Subcutaneous adipose tissue (tissue), 4 donors: Measurements from ENCODE around the gene IREB2. TPM values are rescaled to one million over a fixed set of nuclear protein-coding genes. Genes with fewer than 3 reads are reported as not detected.

Source experiments
- CTCF ChIP-seq: fragments of 450-650 bp; IDR thresholded peaks from one replicate; pipeline ENCODE4 v1.5.1; 2016; ENCODE audit warnings: low read depth, mild to moderate bottlenecking, control low read depth, antibody characterized with exemption, moderate library complexity
- total RNA-seq, 4 donors: library from RNA; depleted of rRNA; stranded (reverse); fragments of >200 nt; gene quantifications; one replicate each; pipeline ENCODE4 v1.1.0, GENCODE V29; 2016

The IREB2 gene
- total RNA-seq, 4 donors from 2014 or later: 33.9 to 55.9 (median 44.1) TPM

- TF ChIP-seq CTCF: no peak
These were observed 71.8 kb downstream of the IREB2 start for GRCh38 chr15:78509726-78510312.

GRCh38 chr15:78524230-78524629 lies 86.2 kb downstream of the IREB2 start:
- no peak for TF ChIP-seq CTCF

GRCh38 chr15:78527325-78527724 lies 89.3 kb downstream of the IREB2 start:
- no peak for TF ChIP-seq CTCF

- TF ChIP-seq CTCF: no peak
These were observed 95.3 kb downstream of the IREB2 start for GRCh38 chr15:78533331-78533730.

GRCh38 chr15:78536134-78536533 lies 98.1 kb downstream of the IREB2 start:
- TF ChIP-seq CTCF: no peak

GRCh38 chr15:78537266-78537905 lies 99.4 kb downstream of the IREB2 start:
- no peak for TF ChIP-seq CTCF

GRCh38 chr15:78538358-78538757 lies 100.3 kb downstream of the IREB2 start:
- no peak for TF ChIP-seq CTCF
